ENCODE data around the gene CT47B1. TPM values are rescaled to one million over a fixed set of nuclear protein-coding genes. Genes with fewer than 3 reads are reported as not detected.
"Not testable (repeated sequence)": the region's sequence is repeated elsewhere in the genome, so short reads cannot be mapped to it uniquely, and the experiment has no call there.

The CT47B1 gene
- total RNA-seq, 1 donor from 2014 or later = not detected

- no peak overlapping the region for H3K4me3 ChIP-seq
- H3K27ac Mint-ChIP-seq = no peak overlapping the region
- no peak overlapping the region for H3K27ac ChIP-seq
- no peak for TF ChIP-seq EZH2 (IDR thresholded peaks at IDR 0.05)
- no peak for TF ChIP-seq EZH2phosphoT487 (IDR thresholded peaks at IDR 0.05)
- no peak for TF ChIP-seq CTCF (IDR thresholded peaks at IDR 0.05)
- peaks cover 9% of the 10 kb centered on the region for H3K9me3 Mint-ChIP-seq
- H4K20me1 ChIP-seq (ENCODE audit: low read depth) = no peaks in the 10 kb centered on the region
- H2AFZ ChIP-seq (replicated peaks) = no peak overlapping the region
- no peak overlapping the region for H3K4me2 ChIP-seq
- H3K27me3 ChIP-seq = peaks cover 10% of the 10 kb centered on the region
- H3K4me3 Mint-ChIP-seq = no peak overlapping the region
- DNase-seq (ENCODE audit: low spot score) = no peak
- no peaks in the 10 kb centered on the region for H3F3A ChIP-seq (ENCODE audit: low read depth)
- no peaks in the 10 kb centered on the region for H3K27me3 Mint-ChIP-seq (ENCODE audit: insufficient read depth, low read depth)
- no peaks in the 10 kb centered on the region for H3K4me1 ChIP-seq
- H3K36me3 ChIP-seq = no peaks in the 10 kb centered on the region
- peaks cover 4% of the 10 kb centered on the region for H3K9me3 ChIP-seq (ENCODE audit: low read depth)
- no peak overlapping the region for H3K9ac ChIP-seq
- H3K4me1 Mint-ChIP-seq = no peaks in the 10 kb centered on the region
- no peaks in the 10 kb centered on the region for H3K36me3 Mint-ChIP-seq
- H3K79me2 ChIP-seq (ENCODE audit: low read depth) = no peaks in the 10 kb centered on the region
These were observed 36.2 kb downstream of the CT47B1 start for GRCh38 chrX:120839491-120839890.

GRCh38 chrX:120827213-120827612 lies 48.5 kb downstream of the CT47B1 start:
- not testable (repeated sequence) for H3K4me1 ChIP-seq; DNase-seq (ENCODE audit: low spot score); H3K27me3 Mint-ChIP-seq (ENCODE audit: insufficient read depth, low read depth); H3K9ac ChIP-seq; H3K36me3 ChIP-seq; H3F3A ChIP-seq (ENCODE audit: low read depth); H3K9me3 ChIP-seq (ENCODE audit: low read depth); H3K27ac ChIP-seq; H2AFZ ChIP-seq (replicated peaks); H3K4me3 ChIP-seq; H3K27ac Mint-ChIP-seq; H3K79me2 ChIP-seq (ENCODE audit: low read depth); H3K36me3 Mint-ChIP-seq; H3K4me1 Mint-ChIP-seq; H4K20me1 ChIP-seq (ENCODE audit: low read depth); H3K4me2 ChIP-seq
- Mint-ChIP-seq H3K4me3 (peak overlapping the region; percentile 64), H3K9me3 (peaks cover 10% of the 10 kb centered on the region)
- H3K27me3 ChIP-seq = peaks cover 86% of the 10 kb centered on the region

GRCh38 chrX:120825146-120825545 lies 50.5 kb downstream of the CT47B1 start:
- no peak overlapping the region for H3K27ac Mint-ChIP-seq
- H3K27me3 Mint-ChIP-seq (ENCODE audit: insufficient read depth, low read depth) = peaks cover 4% of the 10 kb centered on the region
- no peak overlapping the region for H2AFZ ChIP-seq (replicated peaks)
- DNase-seq (ENCODE audit: low spot score) = no peak
- H3K9ac ChIP-seq = no peak overlapping the region
- no peak overlapping the region for H3K4me3 Mint-ChIP-seq
- no peaks in the 10 kb centered on the region for H4K20me1 ChIP-seq (ENCODE audit: low read depth)
- H3K36me3 ChIP-seq = no peaks in the 10 kb centered on the region
- H3K4me1 ChIP-seq = no peaks in the 10 kb centered on the region
- TF ChIP-seq CTCF (IDR thresholded peaks at IDR 0.05) = no peak
- no peak for TF ChIP-seq EZH2 (IDR thresholded peaks at IDR 0.05)
- no peak for TF ChIP-seq EZH2phosphoT487 (IDR thresholded peaks at IDR 0.05)
- no peaks in the 10 kb centered on the region for H3K79me2 ChIP-seq (ENCODE audit: low read depth)
- H3K27me3 ChIP-seq = peaks cover 89% of the 10 kb centered on the region
- no peaks in the 10 kb centered on the region for H3K4me1 Mint-ChIP-seq
- no peaks in the 10 kb centered on the region for H3K9me3 ChIP-seq (ENCODE audit: low read depth)
- H3F3A ChIP-seq (ENCODE audit: low read depth) = no peaks in the 10 kb centered on the region
- peaks cover 2% of the 10 kb centered on the region for H3K9me3 Mint-ChIP-seq
- no peak overlapping the region for H3K4me3 ChIP-seq
- H3K4me2 ChIP-seq = no peak overlapping the region
- H3K36me3 Mint-ChIP-seq = no peaks in the 10 kb centered on the region
- no peak overlapping the region for H3K27ac ChIP-seq

GRCh38 chrX:120824021-120824420 lies 51.6 kb downstream of the CT47B1 start:
- H3K36me3 Mint-ChIP-seq = no peaks in the 10 kb centered on the region
- no peak overlapping the region for H3K4me3 ChIP-seq
- H3K4me1 ChIP-seq = no peaks in the 10 kb centered on the region
- no peak overlapping the region for H3K4me2 ChIP-seq
- no peaks in the 10 kb centered on the region for H3K36me3 ChIP-seq
- TF ChIP-seq CTCF (IDR thresholded peaks at IDR 0.05) (no peak), EZH2phosphoT487 (IDR thresholded peaks at IDR 0.05) (no peak), EZH2 (IDR thresholded peaks at IDR 0.05) (no peak)
- no peak overlapping the region for H3K27ac ChIP-seq
- no peak overlapping the region for H2AFZ ChIP-seq (replicated peaks)
- H3K9me3 ChIP-seq (ENCODE audit: low read depth) = no peaks in the 10 kb centered on the region
- no peaks in the 10 kb centered on the region for H3F3A ChIP-seq (ENCODE audit: low read depth)
- no peaks in the 10 kb centered on the region for H3K4me1 Mint-ChIP-seq
- no peak for DNase-seq (ENCODE audit: low spot score)
- no peak overlapping the region for H3K4me3 Mint-ChIP-seq
- peaks cover 93% of the 10 kb centered on the region for H3K27me3 ChIP-seq
- H3K79me2 ChIP-seq (ENCODE audit: low read depth) = no peaks in the 10 kb centered on the region
- H3K9ac ChIP-seq = no peak overlapping the region
- H3K27me3 Mint-ChIP-seq (ENCODE audit: insufficient read depth, low read depth) = peaks cover 4% of the 10 kb centered on the region
- H3K27ac Mint-ChIP-seq = no peak overlapping the region
- peaks cover 2% of the 10 kb centered on the region for H3K9me3 Mint-ChIP-seq
- no peaks in the 10 kb centered on the region for H4K20me1 ChIP-seq (ENCODE audit: low read depth)
